AG09309 (cell line): ENCODE data around the gene AFF3.

Experiments
- DNase-seq: peaks from one replicate; pipeline ENCODE4 v3.0.0-alpha.2; 2010; ENCODE audit warnings: low read depth
- H3K4me3 ChIP-seq: 2 replicates; pipeline ENCODE4 v1.5.1; 2011; ENCODE audit warnings: mild to moderate bottlenecking, low read depth, low read length, moderate library complexity; ENCODE audit not compliant: control insufficient read depth
- CTCF ChIP-seq: IDR thresholded peaks from 2 replicates; pipeline ENCODE4 v1.5.1; 2011; ENCODE audit warnings: mild to moderate bottlenecking, low read depth, low read length, inconsistent platforms; ENCODE audit not compliant: insufficient read depth, control insufficient read depth; ENCODE audit errors: missing control alignments

The AFF3 gene

GRCh38 chr2:99899882-99900281 is 242.5 kb downstream of the AFF3 start:
- TF ChIP-seq CTCF = no peak

GRCh38 chr2:99899058-99899855 is 243.1 kb downstream of the AFF3 start:
- H3K4me3 ChIP-seq = no peak overlapping the region
- no peak for DNase-seq
- TF ChIP-seq CTCF = no peak

More at GRCh38 chr2:99899882-99900281, 242.5 kb downstream of the AFF3 start:
- H3K4me3 ChIP-seq = no peak overlapping the region
- no peak for DNase-seq

GRCh38 chr2:99898336-99899048 is 243.9 kb downstream of the AFF3 start:
- no peak overlapping the region for H3K4me3 ChIP-seq
- TF ChIP-seq CTCF = no peak
- DNase-seq = no peak

- H3K4me3 ChIP-seq = no peak overlapping the region
- TF ChIP-seq CTCF = no peak
- no peak for DNase-seq
These were observed 251.0 kb downstream of the AFF3 start for GRCh38 chr2:99891428-99891780.

- DNase-seq = no peak
- no peak overlapping the region for H3K4me3 ChIP-seq
- TF ChIP-seq CTCF = no peak
These were observed 251.6 kb downstream of the AFF3 start for GRCh38 chr2:99890568-99891427.

GRCh38 chr2:99888617-99889016 is 253.8 kb downstream of the AFF3 start:
- TF ChIP-seq CTCF = no peak
- H3K4me3 ChIP-seq = no peak overlapping the region
- no peak for DNase-seq
